ENCODE measurements around the gene MTA1.

- TF ChIP-seq, protein P1, sequence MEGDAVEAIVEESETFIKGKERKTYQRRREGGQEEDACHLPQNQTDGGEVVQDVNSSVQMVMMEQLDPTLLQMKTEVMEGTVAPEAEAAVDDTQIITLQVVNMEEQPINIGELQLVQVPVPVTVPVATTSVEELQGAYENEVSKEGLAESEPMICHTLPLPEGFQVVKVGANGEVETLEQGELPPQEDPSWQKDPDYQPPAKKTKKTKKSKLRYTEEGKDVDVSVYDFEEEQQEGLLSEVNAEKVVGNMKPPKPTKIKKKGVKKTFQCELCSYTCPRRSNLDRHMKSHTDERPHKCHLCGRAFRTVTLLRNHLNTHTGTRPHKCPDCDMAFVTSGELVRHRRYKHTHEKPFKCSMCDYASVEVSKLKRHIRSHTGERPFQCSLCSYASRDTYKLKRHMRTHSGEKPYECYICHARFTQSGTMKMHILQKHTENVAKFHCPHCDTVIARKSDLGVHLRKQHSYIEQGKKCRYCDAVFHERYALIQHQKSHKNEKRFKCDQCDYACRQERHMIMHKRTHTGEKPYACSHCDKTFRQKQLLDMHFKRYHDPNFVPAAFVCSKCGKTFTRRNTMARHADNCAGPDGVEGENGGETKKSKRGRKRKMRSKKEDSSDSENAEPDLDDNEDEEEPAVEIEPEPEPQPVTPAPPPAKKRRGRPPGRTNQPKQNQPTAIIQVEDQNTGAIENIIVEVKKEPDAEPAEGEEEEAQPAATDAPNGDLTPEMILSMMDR (IDR thresholded peaks at IDR 0.05) = no peak
- no peak for TF ChIP-seq POLR2A (IDR thresholded peaks at IDR 0.05)
- no peak for TF ChIP-seq EP300 (IDR thresholded peaks at IDR 0.05)
- TF ChIP-seq POLR2AphosphoS5 (IDR thresholded peaks at IDR 0.05) = no peak
Observed at GRCh38 chr14:105431256-105431655, 11.6 kb downstream of the MTA1 start.

Data from stomach (tissue), 4 donors.